Fibroblast of lung (primary cell): ENCODE measurements around the gene SLC5A10. TPM values are rescaled to one million over a fixed set of nuclear protein-coding genes. Genes with fewer than 3 reads are reported as not detected.

Experiments used
- DNase-seq, 2 donors: peaks; one replicate each; pipeline versions ENCODE4 v3.0.0 to v3.0.0-alpha.2; 2010; ENCODE audit warnings: low read depth in 2 of 2
- H2AFZ ChIP-seq: 2 replicates; pipeline ENCODE4 v1.5.1; 2012; ENCODE audit warnings: low read length, control low read depth, inconsistent platforms
- H3K27ac ChIP-seq: 2 replicates; pipeline ENCODE4 v1.5.1; 2011; ENCODE audit warnings: low read length, control low read depth; ENCODE audit not compliant: insufficient read depth
- H3K27me3 ChIP-seq: 2 replicates; pipeline ENCODE4 v1.5.1; 2011; ENCODE audit warnings: mild to moderate bottlenecking, low read length; ENCODE audit not compliant: control insufficient read depth, insufficient read depth
- H3K36me3 ChIP-seq: 2 replicates; pipeline ENCODE4 v1.5.1; 2011; ENCODE audit warnings: low read length; ENCODE audit not compliant: control insufficient read depth, insufficient read depth
- H3K4me1 ChIP-seq: 2 replicates; pipeline ENCODE4 v1.5.1; 2011; ENCODE audit warnings: low read length; ENCODE audit not compliant: control insufficient read depth, insufficient read depth; ENCODE audit errors: extremely low read depth
- H3K4me2 ChIP-seq: 2 replicates; pipeline ENCODE4 v1.5.1; 2011; ENCODE audit warnings: low read length, control low read depth; ENCODE audit not compliant: insufficient read depth; ENCODE audit errors: extremely low read depth
- H3K4me3 ChIP-seq, 4 experiments: fragments of 200-600 bp in 1 of 4; sonication (generic) in 1 of 4; replicated peaks in 1 of 4; 2 replicates each; pipeline ENCODE4 v1.5.1; 2011 to 2016; ENCODE audit warnings: low read length in 4 of 4, low read depth in 3 of 4, mild to moderate bottlenecking in 3 of 4, control low read depth in 2 of 4, inconsistent platforms in 1 of 4, mixed read lengths in 1 of 4; ENCODE audit not compliant: insufficient read depth in 1 of 4; ENCODE audit errors: control extremely low read depth in 1 of 4
- H3K79me2 ChIP-seq: 2 replicates; pipeline ENCODE4 v1.5.1; 2012; ENCODE audit warnings: mild to moderate bottlenecking, low read length, inconsistent platforms; ENCODE audit not compliant: control insufficient read depth, insufficient read depth
- H3K9ac ChIP-seq: 2 replicates; pipeline ENCODE4 v1.5.1; 2011; ENCODE audit warnings: mild to moderate bottlenecking, low read length, control low read depth; ENCODE audit not compliant: insufficient read depth
- H3K9me3 ChIP-seq: 2 replicates; pipeline ENCODE4 v1.5.1; 2012; ENCODE audit warnings: low read depth, low read length; ENCODE audit not compliant: control insufficient read depth, insufficient read depth
- H4K20me1 ChIP-seq: 2 replicates; pipeline ENCODE4 v1.5.1; 2011; ENCODE audit warnings: low read length; ENCODE audit not compliant: control insufficient read depth, insufficient read depth; ENCODE audit errors: extremely low read depth
- CTCF ChIP-seq, 2 donors: IDR thresholded peaks in 1 of 2; conservative IDR thresholded peaks in 1 of 2; 1 replicate in 1 of 2; 2 replicates in 1 of 2; pipeline ENCODE4 v1.5.1; 2011 to 2012; ENCODE audit warnings: low read length in 2 of 2, control low read depth in 1 of 2, inconsistent platforms in 1 of 2, low read depth in 1 of 2, mild to moderate bottlenecking in 1 of 2
- EZH2 ChIP-seq: IDR thresholded peaks from 2 replicates; pipeline ENCODE4 v1.5.1; 2012; ENCODE audit warnings: low read length, control low read depth, mild to moderate bottlenecking; ENCODE audit errors: missing control alignments
- polyA plus RNA-seq, 2 donors: library from polyadenylated mRNA; depleted of rRNA in 1 of 2; stranded (reverse) in 1 of 2; unstranded in 1 of 2; fragments of >200 nt; gene quantifications; 2 replicates each; pipeline ENCODE4 v1.2.1, GENCODE V29; 2011 to 2012; ENCODE audit warnings: missing spikeins in 1 of 2
- total RNA-seq: library from RNA; depleted of rRNA; stranded (reverse); fragments of >200 nt; gene quantifications from 2 replicates; pipeline ENCODE4 v1.2.1, GENCODE V29; 2014

Gene SLC5A10
- total and polyA plus RNA-seq, 2 donors (not counting 1 experiment from before 2014, with no cell fraction given): not detected

- no peak overlapping the region for H3K27ac ChIP-seq
- no peaks in the 10 kb centered on the region for H3K4me1 ChIP-seq
- peak in 1 of 2 donors; percentile 16 for DNase-seq
- no peaks in the 10 kb centered on the region for H3K27me3 ChIP-seq
- no peak overlapping the region for H3K4me2 ChIP-seq
- H4K20me1 ChIP-seq: no peaks in the 10 kb centered on the region
- H3K36me3 ChIP-seq: peaks cover 2% of the 10 kb centered on the region
- no peaks in the 10 kb centered on the region for H3K79me2 ChIP-seq
- no peak for TF ChIP-seq EZH2
- no peak for TF ChIP-seq CTCF (conservative IDR thresholded peaks at IDR 0.05 in 1 of 2, IDR thresholded peaks at IDR 0.05 in 1 of 2; ENCODE audit: low read depth in 1 of 2, low read length in 2 of 2)
- no peak overlapping the region for H3K4me3 ChIP-seq
- H2AFZ ChIP-seq: no peak overlapping the region
- H3K9me3 ChIP-seq: no peaks in the 10 kb centered on the region
- no peak overlapping the region for H3K9ac ChIP-seq
These were observed 17.3 kb downstream of the SLC5A10 start for GRCh38 chr17:18968945-18969887.

- H3K9ac ChIP-seq: no peak overlapping the region
- TF ChIP-seq CTCF (conservative IDR thresholded peaks at IDR 0.05 in 1 of 2, IDR thresholded peaks at IDR 0.05 in 1 of 2; ENCODE audit: low read depth in 1 of 2, low read length in 2 of 2) (peak in 1 of 2 donors; percentile 4), EZH2 (no peak)
- H3K4me2 ChIP-seq: no peak overlapping the region
- no peak overlapping the region for H2AFZ ChIP-seq
- H3K4me1 ChIP-seq: no peaks in the 10 kb centered on the region
- no peaks in the 10 kb centered on the region for H3K9me3 ChIP-seq
- no peak for DNase-seq
- no peaks in the 10 kb centered on the region for H4K20me1 ChIP-seq
- no peaks in the 10 kb centered on the region for H3K27me3 ChIP-seq
- H3K79me2 ChIP-seq: no peaks in the 10 kb centered on the region
- H3K4me3 ChIP-seq: no peak overlapping the region
- no peak overlapping the region for H3K27ac ChIP-seq
- peaks cover 2% of the 10 kb centered on the region for H3K36me3 ChIP-seq
These were observed 18.9 kb downstream of the SLC5A10 start for GRCh38 chr17:18970582-18971480.

GRCh38 chr17:18971801-18972200 is 19.8 kb downstream of the SLC5A10 start:
- Histone ChIP-seq H3K4me3 (no peak overlapping the region), H3K4me2 (no peak overlapping the region), H3K4me1 (no peaks in the 10 kb centered on the region), H3K79me2 (no peaks in the 10 kb centered on the region), H2AFZ (no peak overlapping the region), H3K9ac (no peak overlapping the region), H3K9me3 (no peaks in the 10 kb centered on the region), H4K20me1 (no peaks in the 10 kb centered on the region), H3K36me3 (peaks cover 5% of the 10 kb centered on the region), H3K27me3 (no peaks in the 10 kb centered on the region), H3K27ac (no peak overlapping the region)
- no peak for DNase-seq
- no peak for TF ChIP-seq CTCF (conservative IDR thresholded peaks at IDR 0.05 in 1 of 2, IDR thresholded peaks at IDR 0.05 in 1 of 2; ENCODE audit: low read depth in 1 of 2, low read length in 2 of 2)
- TF ChIP-seq EZH2: no peak
